Activated gamma-delta T cell treated with Interleukin-2 at 50 U/mL for 16 hours (primary cell): Measurements from ENCODE around the gene CHST13.
"Not testable (repeated sequence)": the region's sequence is repeated elsewhere in the genome, so short reads cannot be mapped to it uniquely, and the experiment has no call there.

Experiments used
- DNase-seq: peaks from one replicate; pipeline ENCODE4 v3.0.0-alpha.2; 2020

The CHST13 gene

DNA sequence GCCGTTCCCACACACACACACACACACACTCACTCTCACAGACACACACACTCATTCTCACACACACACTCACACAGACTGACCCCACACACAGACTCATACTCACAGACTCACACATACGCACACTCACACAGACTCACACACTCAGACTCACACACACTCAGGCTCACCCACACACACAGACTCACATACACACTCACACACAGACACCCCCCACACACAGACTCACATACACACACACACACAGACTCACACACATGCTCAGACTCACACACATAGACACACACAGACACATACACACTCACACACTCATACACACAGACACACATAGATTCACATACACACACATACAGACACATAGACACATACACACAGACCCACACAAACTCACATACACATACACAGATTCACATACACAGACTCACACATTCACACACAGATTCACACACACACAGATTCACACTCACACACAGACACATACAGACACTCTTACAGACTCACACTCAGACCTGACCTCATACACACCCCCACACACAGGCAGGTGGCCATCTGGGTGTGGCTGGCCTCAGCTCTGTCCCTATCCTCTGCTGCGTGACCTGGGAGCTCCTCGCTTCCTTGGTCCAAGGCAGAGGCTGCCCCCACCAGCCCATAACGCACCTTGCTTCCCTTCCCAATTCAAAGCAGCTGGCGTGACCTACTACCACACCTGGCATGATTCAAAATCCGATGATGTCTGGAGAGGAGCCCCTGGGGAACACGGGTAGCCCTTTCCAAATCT is 32.9 kb downstream of the CHST13 start:
- DNase-seq, result no peak

DNA sequence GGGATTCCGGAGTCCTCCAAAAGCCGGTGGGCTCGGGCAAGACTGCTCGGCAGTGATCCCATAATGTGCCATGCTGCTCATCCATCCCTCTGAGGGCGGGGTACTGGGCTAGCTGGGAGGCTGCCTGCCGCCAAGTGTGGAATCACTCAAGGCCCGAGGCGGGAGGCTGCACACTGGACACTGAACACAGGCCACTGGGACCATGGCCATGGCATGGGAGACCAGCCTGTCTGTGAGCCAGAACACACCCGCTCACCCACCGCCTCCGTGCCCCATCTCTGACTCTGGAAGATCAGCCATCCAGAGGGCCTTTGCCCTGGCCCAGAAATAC is 33.4 kb downstream of the CHST13 start:
- DNase-seq, result no peak

DNA sequence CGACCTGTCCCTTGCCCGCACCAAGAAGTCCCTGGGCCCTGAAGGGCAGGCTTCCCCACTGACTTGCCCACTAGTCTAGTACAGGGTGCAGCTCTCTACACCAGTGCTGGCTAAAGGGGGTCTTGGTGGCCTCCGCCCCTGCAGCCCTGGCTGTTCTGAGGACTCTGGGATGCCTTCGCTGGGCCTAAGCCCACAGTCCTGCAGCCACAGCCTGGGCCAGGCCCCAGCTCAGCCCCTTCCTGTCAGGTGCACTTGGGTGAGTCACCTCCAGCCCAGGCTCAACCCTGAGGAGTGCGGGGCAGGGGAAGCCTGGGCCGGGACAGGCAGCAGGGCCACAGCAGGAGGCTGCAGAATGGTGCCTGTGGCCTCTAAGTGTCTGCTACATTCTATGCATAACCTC is 33.8 kb downstream of the CHST13 start:
- no peak for DNase-seq

DNA sequence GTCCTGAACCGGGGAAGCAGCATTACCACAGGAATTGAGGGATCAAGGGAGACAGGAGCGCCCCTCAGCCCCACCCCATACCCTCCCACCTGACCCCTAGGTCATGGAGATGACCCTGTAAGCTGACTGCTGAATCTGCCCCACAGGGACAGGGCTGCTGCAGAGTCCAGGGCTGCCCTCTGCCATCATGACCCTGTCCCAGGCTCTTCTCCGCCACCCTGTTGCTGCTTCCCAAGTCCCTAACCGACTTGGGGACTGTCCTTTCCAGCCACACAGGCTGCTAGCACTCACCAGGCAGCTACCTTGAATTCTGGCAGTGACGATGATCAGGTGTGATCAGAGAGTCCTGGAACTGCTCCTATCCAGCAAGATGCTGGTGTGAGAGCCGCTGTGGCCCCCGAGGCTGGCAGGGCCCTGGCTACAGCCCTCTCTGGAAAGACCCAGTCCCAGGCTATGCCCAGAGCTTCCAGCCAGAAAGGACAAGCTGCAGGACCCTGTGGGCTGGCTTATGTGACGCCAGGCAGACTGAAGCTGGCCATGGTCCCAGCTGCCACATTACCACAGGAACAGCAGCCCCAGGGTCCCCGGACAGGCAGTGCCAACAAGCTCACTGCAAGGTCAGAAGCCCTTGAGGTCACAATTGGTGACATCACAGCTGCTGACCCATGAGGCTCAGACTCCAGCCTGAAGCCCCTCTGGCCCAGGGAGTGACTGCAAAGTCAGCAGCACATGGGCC is 34.5 kb downstream of the CHST13 start, which contains the start of gene C3orf22:
TSS of gene C3orf22 (minus strand) at position 597 of the 736 bp plus-strand sequence. CDS start 5,542 bp downstream, outside the sequence.
- no peak for DNase-seq

DNA sequence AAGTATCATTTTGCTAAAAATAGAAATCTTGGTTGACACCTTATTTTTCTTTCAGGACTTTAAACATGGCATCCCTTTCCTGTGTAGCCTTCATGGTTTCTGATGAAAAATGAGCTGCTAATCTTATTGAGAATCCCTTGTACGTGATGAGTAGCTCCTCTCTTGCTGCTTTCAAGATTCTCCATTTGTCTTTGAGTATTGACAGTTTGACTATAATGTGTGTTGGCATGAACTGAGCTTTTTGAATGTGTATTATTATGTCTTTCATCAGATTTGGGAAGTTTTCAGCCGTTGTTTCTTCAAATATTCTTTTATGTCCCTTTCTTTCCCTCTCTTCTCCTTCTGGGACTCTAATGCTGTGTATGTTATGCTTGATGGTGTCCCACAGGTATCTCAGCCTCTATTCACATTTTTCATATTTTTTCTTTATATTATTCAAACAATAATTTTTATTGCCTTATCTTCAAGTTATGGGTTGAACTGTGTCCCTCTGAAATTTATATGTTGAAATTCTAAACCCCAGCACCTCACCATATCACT is 38.9 kb downstream of the CHST13 start:
- no peak for DNase-seq

DNA sequence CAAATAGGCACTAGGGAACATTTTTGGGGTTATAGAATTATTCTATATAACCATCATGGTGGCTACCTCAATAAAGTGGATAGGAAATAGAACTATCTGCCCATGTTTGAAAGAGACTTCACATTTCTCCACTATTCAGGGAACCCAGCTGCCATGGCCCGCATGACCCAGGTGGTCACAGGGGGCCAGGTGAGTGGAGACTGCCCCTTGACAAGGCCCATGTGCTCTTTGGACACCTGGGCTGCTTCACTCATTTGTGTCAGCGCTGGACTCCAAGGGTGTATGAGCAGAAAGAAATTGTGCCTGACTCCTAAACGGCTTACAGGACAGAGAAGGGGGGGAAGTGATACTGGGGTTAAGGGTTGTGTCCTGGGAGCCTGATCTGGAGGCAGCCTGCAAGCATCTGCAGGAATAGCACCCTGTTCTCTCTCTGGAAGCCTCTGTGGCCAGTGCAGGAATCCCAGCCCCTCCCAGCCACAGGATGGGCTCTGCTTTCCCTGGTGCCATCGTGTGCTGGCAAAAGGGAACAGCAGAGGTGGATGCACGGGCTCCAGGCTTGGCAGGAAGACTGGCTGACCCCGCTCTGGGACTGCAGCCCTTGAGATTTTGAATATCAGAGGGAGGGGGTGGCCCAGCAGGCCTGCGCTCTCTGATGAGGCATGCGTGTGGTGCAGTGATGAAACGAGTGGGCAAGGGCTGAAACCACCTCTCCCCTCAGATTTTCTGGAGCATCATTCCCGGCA is 43.9 kb downstream of the CHST13 start:
- DNase-seq, result no peak

DNA sequence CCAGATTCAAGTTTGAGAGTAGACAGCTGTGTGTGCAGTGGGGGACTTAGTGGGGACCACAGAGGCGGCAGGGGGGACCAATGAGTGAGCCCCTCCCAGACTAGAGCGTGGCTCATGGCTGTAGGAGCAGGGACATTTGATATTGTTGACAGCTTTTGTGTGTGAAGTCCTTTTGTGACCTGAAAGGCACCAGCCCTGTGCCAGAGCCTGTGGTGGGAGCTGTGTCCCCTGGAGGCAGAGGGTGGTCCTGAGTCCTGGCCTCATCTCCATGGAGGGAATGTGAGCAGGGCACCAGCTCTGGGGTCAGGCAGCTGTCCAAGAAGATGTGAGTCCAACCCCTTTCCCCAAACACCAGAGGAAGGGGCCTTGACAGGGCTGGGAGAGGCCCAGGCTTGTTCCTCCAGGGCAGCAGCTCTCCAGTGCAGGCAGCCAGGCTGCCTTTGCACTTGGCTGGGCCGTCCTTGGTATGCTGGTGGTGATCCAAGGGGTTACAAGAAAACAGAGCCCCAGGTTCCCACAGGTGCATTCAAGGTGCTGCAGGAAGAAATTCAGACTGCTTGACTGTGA is 44.9 kb downstream of the CHST13 start:
- DNase-seq, result no peak

DNA sequence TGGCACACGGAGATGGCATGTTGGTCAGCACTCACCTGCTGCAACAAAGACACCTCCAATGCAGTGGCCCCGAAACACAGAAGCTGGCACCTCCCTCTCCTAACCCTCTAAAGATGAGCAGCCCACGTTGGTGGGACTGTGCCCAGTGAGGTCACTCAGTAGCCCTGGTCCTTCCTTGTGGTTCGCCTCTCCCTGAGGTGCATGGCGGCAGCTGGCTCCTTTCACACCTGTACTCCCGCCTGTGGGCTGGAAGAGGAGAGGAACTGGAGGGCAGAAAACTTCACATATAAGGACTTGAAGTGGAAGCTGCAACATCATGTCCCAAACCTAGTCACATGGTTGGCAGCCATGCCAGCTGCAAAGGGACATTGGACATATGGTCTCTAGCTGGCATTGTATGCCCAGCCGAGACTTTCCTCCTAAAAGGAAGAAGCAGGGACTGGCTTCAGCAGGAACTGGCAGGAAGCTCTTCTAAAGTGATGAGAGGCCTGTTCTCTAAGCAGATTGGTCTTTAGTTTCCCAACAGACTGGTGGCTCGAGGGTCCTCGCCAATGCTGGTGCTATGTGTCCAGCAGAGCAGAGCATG is 45.5 kb downstream of the CHST13 start:
- DNase-seq, result no peak

DNA sequence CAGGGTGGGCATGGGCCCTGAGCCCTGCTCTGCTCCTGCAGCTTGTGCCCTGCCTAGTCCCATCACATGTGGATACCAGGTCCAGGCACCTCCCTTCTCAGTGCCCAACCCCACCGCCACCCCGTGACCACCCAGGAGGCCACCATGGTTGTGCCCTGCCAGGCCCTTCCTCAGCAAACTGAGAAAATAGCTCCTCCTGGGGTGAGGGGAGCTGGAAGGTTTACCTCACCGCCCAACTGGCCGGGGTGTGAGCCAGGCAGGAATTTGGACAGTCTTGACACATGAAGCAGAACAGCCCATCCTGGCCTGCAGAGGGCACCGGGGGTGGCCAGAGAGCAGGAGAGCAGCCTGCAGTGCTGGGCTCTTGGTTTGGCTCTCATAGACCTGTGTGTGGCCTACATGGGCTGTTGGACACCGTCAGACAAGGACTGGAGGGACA is 46.2 kb downstream of the CHST13 start:
- no peak for DNase-seq

DNA sequence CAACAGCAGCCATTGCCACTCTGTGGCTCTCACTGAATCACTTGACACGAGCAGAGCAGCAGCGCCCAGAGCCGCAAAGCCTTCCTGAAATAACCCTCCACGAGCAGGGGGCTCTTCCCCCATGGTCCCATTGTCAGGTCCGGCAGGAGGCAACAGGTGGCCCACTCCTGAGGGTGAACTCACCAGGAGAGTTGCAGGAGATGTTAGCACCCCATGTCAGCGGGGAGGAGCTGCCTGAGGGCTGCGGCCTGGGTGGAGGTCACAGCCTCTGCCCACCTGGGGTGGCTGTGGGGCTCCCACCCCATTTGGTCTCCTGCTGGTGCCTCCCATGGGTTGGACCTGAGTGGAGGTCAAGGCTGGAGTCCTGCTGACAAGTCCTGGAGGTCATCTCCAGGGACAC is 47.1 kb downstream of the CHST13 start:
- DNase-seq, result no peak

DNA sequence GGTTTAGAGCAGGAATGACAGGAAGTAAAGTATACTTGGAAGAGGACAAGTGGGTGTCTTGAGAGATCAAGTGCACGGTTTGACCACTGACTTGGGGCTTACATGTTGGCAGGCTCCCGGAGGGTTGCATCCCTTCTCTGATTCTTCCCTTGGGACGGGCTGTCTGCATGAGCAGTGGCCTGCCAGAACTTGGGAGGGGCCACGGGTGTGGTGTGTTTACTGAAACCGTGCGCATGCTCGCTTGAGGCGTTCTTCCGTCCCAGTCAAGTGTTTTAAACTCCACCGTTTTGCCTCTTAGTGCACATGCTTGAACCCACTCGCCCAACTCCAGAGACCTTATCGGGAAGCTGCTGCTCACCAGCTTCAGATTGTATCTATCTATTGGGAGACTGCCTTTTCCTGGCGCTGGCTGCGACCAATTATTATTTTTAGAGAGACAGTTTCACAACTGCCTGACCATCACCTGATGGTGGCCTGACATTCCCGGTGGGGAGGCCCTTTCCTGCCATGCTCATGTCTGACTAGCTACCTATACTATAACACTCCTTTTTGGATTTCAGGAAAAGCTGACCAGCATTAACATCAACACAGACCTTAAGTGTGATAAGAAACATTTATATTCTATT is 49.6 kb downstream of the CHST13 start:
- no peak for DNase-seq

DNA sequence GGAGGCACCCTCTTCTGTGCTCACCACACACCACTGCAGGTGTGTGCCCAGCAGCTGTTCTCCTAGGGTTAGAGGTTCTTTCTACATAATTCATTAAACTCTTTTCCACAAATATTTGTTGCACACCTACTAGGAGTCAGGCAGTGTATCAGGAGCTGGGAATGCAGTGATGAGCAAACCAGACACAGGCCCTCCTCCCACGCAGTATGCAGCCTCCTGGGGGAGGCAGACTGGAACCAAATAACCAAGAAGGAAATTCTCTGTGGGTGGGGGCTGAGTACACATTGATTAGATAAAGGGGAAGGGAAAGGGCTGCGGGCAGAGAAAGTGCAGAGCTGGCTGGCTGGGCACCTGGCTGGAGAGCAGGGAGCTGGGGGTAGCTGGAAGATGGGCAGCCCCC is 53.3 kb downstream of the CHST13 start:
- DNase-seq, result no peak

DNA sequence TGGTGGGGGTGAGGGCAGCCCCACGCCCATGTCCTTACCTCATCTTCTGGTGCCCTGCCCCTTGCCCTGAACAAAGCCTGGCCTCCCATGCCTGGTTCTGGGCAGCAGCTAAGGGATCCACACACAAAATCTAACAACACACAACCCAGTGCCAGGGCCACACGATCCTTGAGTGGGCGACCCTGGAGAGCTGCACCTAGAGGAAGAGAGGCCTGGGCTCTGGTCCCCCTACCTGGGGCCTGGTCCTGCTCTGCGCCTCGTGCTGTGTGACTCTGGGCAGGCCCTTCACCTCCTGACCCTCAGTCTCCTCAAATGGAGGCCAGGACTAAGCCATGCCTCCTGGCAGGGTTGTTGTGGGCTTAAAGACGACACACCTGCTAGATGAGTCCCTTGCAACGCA is 54.7 kb downstream of the CHST13 start:
- DNase-seq, result no peak

DNA sequence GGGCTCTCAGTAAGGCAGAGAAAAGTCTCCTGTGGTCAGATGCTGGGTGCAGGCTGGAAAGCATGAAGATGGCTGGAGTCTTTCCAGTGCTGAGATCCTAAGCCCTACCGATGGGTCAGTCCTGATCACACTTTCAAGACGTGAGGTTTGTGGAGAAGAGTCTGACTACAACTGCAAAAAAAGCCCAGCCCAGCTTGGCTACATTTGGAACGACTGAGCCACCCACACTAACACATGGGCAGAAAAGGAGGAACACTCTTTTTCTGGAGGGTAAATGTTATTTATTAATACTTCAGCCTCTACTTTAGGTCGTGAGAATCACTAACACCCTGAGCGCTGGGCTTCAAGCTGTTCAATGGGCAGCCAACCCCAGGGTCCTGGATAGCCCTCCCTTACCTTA is 56.8 kb downstream of the CHST13 start:
- DNase-seq, result no peak

DNA sequence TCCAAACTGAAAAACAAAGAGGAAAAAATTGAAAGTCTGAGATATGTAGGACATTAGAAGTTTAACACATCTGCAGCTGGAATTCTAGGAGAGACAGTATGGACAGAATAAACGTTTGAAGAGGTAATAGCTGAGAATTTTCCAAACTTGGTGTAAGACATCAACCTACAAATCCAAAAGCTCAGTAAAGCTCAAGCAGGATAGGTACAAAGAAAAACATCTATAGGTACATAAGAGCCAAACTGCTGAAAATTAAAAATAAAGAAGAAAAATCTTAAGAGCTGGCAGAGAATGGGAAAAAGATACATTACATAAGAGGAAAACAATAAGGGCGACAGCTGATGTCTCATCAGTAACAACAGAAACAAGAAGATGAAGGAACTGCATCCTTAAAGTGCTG is 57.6 kb downstream of the CHST13 start:
- DNase-seq, result no peak

DNA sequence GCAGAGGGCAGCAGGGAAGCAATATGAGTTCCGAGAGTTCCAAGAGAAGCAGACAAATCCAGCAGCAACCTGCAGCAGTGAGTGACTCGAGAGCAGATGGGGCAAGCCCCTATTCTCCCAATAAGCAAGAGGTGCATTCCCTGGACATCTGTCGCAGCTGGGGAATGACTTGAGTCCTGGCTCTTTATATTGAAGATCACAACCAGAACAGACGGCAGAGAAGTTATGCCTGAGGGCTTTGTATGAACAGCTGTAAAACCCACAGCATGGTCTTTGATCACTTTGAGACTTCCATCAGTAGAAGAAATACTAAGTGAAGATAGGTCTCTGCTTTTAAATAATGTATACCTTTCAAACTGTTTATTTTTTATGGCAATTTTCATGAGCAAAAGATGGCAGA is 58.4 kb downstream of the CHST13 start:
- DNase-seq, result no peak

DNA sequence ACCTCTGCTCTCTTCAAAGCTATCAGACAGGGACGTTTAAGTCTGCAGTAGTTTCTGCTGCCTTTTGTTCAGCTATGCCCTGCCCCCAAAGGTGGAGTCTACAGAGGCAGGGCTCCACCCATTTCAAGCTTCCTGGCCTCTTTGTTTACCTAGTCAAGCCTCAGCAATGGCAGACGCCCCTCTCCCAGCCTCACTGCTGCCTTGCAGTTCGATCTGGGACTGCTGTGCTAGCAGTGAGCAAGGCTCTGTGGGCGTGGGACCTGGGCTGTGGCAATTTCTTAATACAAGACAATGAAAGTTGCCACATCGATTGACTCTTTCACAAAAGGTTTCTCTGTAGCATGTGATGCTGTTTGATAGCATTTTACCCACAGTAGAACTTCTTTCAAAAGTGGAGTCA is 67.6 kb downstream of the CHST13 start:
- not testable (repeated sequence) for DNase-seq
